Left lung (tissue), 10 donors: Measurements from ENCODE around the gene USP6. TPM values are rescaled to one million over a fixed set of nuclear protein-coding genes. Genes with fewer than 3 reads are reported as not detected.
"Not testable (repeated sequence)": the region's sequence is repeated elsewhere in the genome, so short reads cannot be mapped to it uniquely, and the experiment has no call there.

ENCODE experiments used
- ATAC-seq: fragments of 200-7000 bp; cut with Tn5 transposase; one replicate; pipeline ENCODE4 v1.9.1; 2020; ENCODE audit warnings: moderate library complexity
- DNase-seq, 4 donors: peaks; one replicate each; pipeline ENCODE4 v3.0.0-alpha.2; 2013 to 2020
- H3K27ac ChIP-seq, 2 donors: fragments of 200-600 bp; sonication (generic) in 1 of 2; one replicate each; pipeline versions ENCODE4 v1.5.0 to v1.8.0; 2020 to 2021
- H3K27me3 ChIP-seq, 2 donors: fragments of 200-600 bp; sonication (generic) in 1 of 2; one replicate each; pipeline versions ENCODE4 v1.5.0 to v1.8.0; 2020 to 2021
- H3K36me3 ChIP-seq, 2 donors: fragments of 200-600 bp; sonication (generic) in 1 of 2; one replicate each; pipeline versions ENCODE4 v1.5.0 to v1.8.0; 2020 to 2021
- H3K4me1 ChIP-seq, 2 donors: fragments of 200-600 bp; one replicate each; pipeline ENCODE4 v1.8.0; 2021
- H3K4me3 ChIP-seq, 2 donors: fragments of 200-600 bp; sonication (generic) in 1 of 2; one replicate each; pipeline versions ENCODE4 v1.5.0 to v1.8.0; 2020 to 2021; ENCODE audit warnings: mild to moderate bottlenecking in 1 of 2
- H3K9me3 ChIP-seq, 2 donors: fragments of 200-600 bp; sonication (generic) in 1 of 2; one replicate each; pipeline versions ENCODE4 v1.5.0 to v1.8.0; 2020 to 2021
- CTCF ChIP-seq, 2 donors: fragments of 200-600 bp; sonication (generic) in 1 of 2; IDR thresholded peaks; one replicate each; pipeline versions ENCODE4 v1.5.0 to v1.8.0; 2021; ENCODE audit warnings: antibody characterized with exemption in 2 of 2
- intact Hi-C, 2 donors: fragments of 100-400 bp; cut with DNase I; formaldehyde crosslinking; loops; one replicate each; pipeline versions ENCODE4 v1.11.2 to v1.14.2; 2022
- polyA plus RNA-seq, 6 donors: library from polyadenylated mRNA; unstranded; fragments of 120-200 nt; gene quantifications; one replicate each; pipeline ENCODE4 v1.2.1, GENCODE V29; 2013; ENCODE audit not compliant: insufficient read length in 6 of 6
- total RNA-seq, 2 donors: library from RNA; stranded (reverse); fragmentation: NEBNext Ultra II Directional; extraction: Animal tissue kit (Norgen Biotek cat#: 25700); gene quantifications; one replicate each; pipeline ENCODE4 v1.2.1, GENCODE V29; 2021
- donor health status: DM: no; HTN: yes; CAD: no.
- donor health status: DM: no; HTN: no; CAD: no.

The USP6 gene
- total and polyA plus RNA-seq, 8 donors = 0.15 to 16.5 (median 5.8) TPM

- H3K27me3 ChIP-seq = peaks cover 19 to 27% of the 10 kb centered on the region in 2 donors
- TF ChIP-seq CTCF (IDR thresholded peaks at IDR 0.05) = no peak
- H3K9me3 ChIP-seq = peaks cover 0 to 2% of the 10 kb centered on the region in 2 donors
- intact Hi-C loops = no loop called here
- ATAC-seq (peak; percentile 97), DNase-seq (peak; percentile 91 to 99 (median 96))
- H3K36me3 ChIP-seq = peaks cover 6 to 42% of the 10 kb centered on the region in 2 donors
- H3K27ac ChIP-seq = peak within 1 kb of the TSS; percentile 28 to 66
- H3K4me1 ChIP-seq = peaks cover 0 to 17% of the 10 kb centered on the region in 2 donors
- peak within 1 kb of the TSS; percentile 67 to 86 for H3K4me3 ChIP-seq
Measured at GRCh38 chr17:5111402-5112204, 4.2 kb upstream of the USP6 start, which contains the start of gene ZNF232. Gene ZNF232, minus strand, starts transcription at chr17:5111878. Its CDS starts 56 bp downstream, at chr17:5111822.

- no peak for TF ChIP-seq CTCF (IDR thresholded peaks at IDR 0.05)
- no peaks in the 10 kb centered on the region for H3K9me3 ChIP-seq
- H3K36me3 ChIP-seq = peaks cover 0 to 13% of the 10 kb centered on the region in 2 donors
- peaks cover 34 to 71% of the 10 kb centered on the region in 2 donors for H3K27me3 ChIP-seq
- H3K4me3 ChIP-seq = no peak overlapping the region
- no peak overlapping the region for H3K27ac ChIP-seq
- intact Hi-C loops = no loop called here
- DNase-seq = no peak
- H3K4me1 ChIP-seq = peaks cover 0 to 9% of the 10 kb centered on the region in 2 donors
- ATAC-seq = no peak
Measured at GRCh38 chr17:5118219-5118618, 2.4 kb downstream of the USP6 start.

DNA sequence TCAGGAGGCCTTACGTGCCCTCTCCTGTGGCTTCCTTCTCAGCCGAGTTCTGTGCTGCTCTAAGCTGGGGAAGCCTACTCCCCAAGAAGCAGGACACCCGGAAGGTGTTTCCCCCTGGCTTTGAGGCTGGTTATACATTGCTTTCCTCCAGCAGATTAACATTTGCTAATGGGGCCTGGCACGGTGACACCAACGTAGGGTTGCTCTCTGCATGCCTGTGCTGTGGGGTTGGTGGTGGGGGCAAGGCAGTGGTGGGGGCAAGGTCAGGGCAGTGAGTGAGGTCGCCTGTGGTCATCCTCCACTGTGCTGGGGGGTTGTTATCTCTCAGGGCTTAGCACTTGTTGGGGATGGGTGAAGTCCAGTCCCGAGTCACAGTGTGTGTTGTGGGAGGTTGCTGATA is 4.2 kb downstream of the USP6 start:
- intact Hi-C loops = no loop called here
- H3K4me3 ChIP-seq = no peak overlapping the region
- peaks cover 33 to 78% of the 10 kb centered on the region in 2 donors for H3K27me3 ChIP-seq
- peaks cover 0 to 9% of the 10 kb centered on the region in 2 donors for H3K4me1 ChIP-seq
- no peak for TF ChIP-seq CTCF (IDR thresholded peaks at IDR 0.05)
- H3K27ac ChIP-seq = no peak overlapping the region
- no peaks in the 10 kb centered on the region for H3K36me3 ChIP-seq
- ATAC-seq (no peak), DNase-seq (no peak)
- H3K9me3 ChIP-seq = no peaks in the 10 kb centered on the region

GRCh38 chr17:5120436-5121185 is 4.8 kb downstream of the USP6 start:
- H3K9me3 ChIP-seq, H3K4me1 ChIP-seq, ATAC-seq, H3K4me3 ChIP-seq, H3K36me3 ChIP-seq, DNase-seq, intact Hi-C loops, H3K27ac ChIP-seq: not testable (repeated sequence)
- H3K27me3 ChIP-seq = peaks cover 28 to 74% of the 10 kb centered on the region in 2 donors

GRCh38 chr17:5121186-5121841 is 5.5 kb downstream of the USP6 start:
- no peak for ATAC-seq

DNA sequence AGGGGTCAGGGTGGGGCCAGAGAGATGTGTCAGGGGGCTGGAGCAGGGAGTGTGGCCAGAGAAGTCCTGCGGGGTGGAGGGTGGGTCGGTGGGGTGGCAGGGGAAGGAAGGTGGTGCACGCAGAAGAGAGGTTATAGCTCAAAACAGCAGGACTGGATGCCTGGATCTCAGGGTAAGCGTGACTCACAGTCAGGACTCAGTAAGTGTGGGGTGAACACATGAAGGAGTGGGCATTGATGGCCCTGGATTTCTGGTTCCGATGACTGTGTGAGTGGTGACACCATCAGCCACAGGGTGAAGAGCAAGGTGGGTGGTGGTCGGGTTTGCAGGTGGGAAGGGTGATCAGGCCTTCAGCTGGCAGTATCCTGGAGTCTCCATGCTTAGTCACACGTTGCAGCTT is 6.2 kb downstream of the USP6 start:
- H3K4me1 ChIP-seq, H3K36me3 ChIP-seq, ATAC-seq, H3K9me3 ChIP-seq, intact Hi-C loops, H3K27ac ChIP-seq, DNase-seq: not testable (repeated sequence)
- peak overlapping the region in 1 of 2 donors; percentile 43 for H3K4me3 ChIP-seq
- peaks cover 14 to 64% of the 10 kb centered on the region in 2 donors for H3K27me3 ChIP-seq

More at GRCh38 chr17:5121186-5121841, 5.5 kb downstream of the USP6 start:
- no peak for DNase-seq
- no peak for TF ChIP-seq CTCF (IDR thresholded peaks at IDR 0.05)
- Histone ChIP-seq H3K9me3 (no peaks in the 10 kb centered on the region), H3K36me3 (no peaks in the 10 kb centered on the region), H3K27me3 (peaks cover 21 to 67% of the 10 kb centered on the region in 2 donors), H3K4me1 (peaks cover 0 to 9% of the 10 kb centered on the region in 2 donors), H3K4me3 (no peak overlapping the region), H3K27ac (no peak overlapping the region)
- intact Hi-C loops = no loop called here
